Trophoblast cell (in vitro differentiated cells and primary cell): ENCODE results near the gene FKTN.
"Not testable (repeated sequence)": the region's sequence is repeated elsewhere in the genome, so short reads cannot be mapped to it uniquely, and the experiment has no call there.

Experiments used
- DNase-seq, 2 donors: peaks; one replicate each; pipeline ENCODE4 v3.0.0-alpha.2; 2016
- H2AFZ ChIP-seq: 2 replicates; pipeline ENCODE4 v1.6.1; 2013; ENCODE audit warnings: low read length, moderate library complexity, mild to moderate bottlenecking; ENCODE audit not compliant: insufficient read depth, poor library complexity
- H2AK5ac ChIP-seq: 2 replicates; pipeline ENCODE4 v1.6.1; 2013; ENCODE audit warnings: mild to moderate bottlenecking, low read length
- H2BK120ac ChIP-seq: 2 replicates; pipeline ENCODE4 v1.6.1; 2013; ENCODE audit warnings: low read length, mild to moderate bottlenecking, moderate library complexity; ENCODE audit not compliant: insufficient read depth, poor library complexity
- H2BK12ac ChIP-seq: 2 replicates; pipeline ENCODE4 v1.6.1; 2013; ENCODE audit warnings: mild to moderate bottlenecking, low read length, moderate library complexity
- H2BK5ac ChIP-seq: 2 replicates; pipeline ENCODE4 v1.6.1; 2013; ENCODE audit warnings: low read length, low read depth, moderate library complexity, mild to moderate bottlenecking; ENCODE audit not compliant: poor library complexity
- H3K14ac ChIP-seq: 2 replicates; pipeline ENCODE4 v1.6.1; 2013; ENCODE audit warnings: mild to moderate bottlenecking, low read length
- H3K18ac ChIP-seq: 2 replicates; pipeline ENCODE4 v1.6.1; 2013; ENCODE audit warnings: mild to moderate bottlenecking, low read length
- H3K23ac ChIP-seq: 2 replicates; pipeline ENCODE4 v1.6.1; 2013; ENCODE audit warnings: low read length
- H3K27ac ChIP-seq: 2 replicates; pipeline ENCODE4 v1.5.1; 2013; ENCODE audit warnings: low read depth, mild to moderate bottlenecking, inconsistent platforms, low read length, moderate library complexity
- H3K27me3 ChIP-seq: 2 replicates; pipeline ENCODE4 v1.6.1; 2013; ENCODE audit warnings: inconsistent platforms, mild to moderate bottlenecking, low read length, moderate library complexity; ENCODE audit not compliant: insufficient read depth
- H3K36me3 ChIP-seq, 2 experiments: 1 replicate in 1 of 2; 2 replicates in 1 of 2; pipeline ENCODE4 v1.6.1; 2013; ENCODE audit warnings: low read length in 2 of 2, mild to moderate bottlenecking in 2 of 2, moderate library complexity in 1 of 2; ENCODE audit not compliant: insufficient read depth in 2 of 2, control insufficient read depth in 1 of 2
- H3K4ac ChIP-seq: 2 replicates; pipeline ENCODE4 v1.6.1; 2013; ENCODE audit warnings: low read depth, mild to moderate bottlenecking, low read length, moderate library complexity
- H3K4me1 ChIP-seq, 2 experiments: 1 replicate in 1 of 2; 2 replicates in 1 of 2; pipeline ENCODE4 v1.6.1; 2013; ENCODE audit warnings: low read length in 2 of 2, mild to moderate bottlenecking in 2 of 2, moderate library complexity in 1 of 2; ENCODE audit not compliant: insufficient read depth in 2 of 2, control insufficient read depth in 1 of 2
- H3K4me2 ChIP-seq: 2 replicates; pipeline ENCODE4 v1.6.1; 2013; ENCODE audit warnings: inconsistent platforms, mild to moderate bottlenecking, low read length, moderate library complexity
- H3K4me3 ChIP-seq: 2 replicates; pipeline ENCODE4 v1.5.1; 2013; ENCODE audit warnings: mild to moderate bottlenecking, low read depth, low read length, inconsistent platforms
- H3K79me1 ChIP-seq: one replicate; pipeline ENCODE4 v1.6.1; 2013; ENCODE audit warnings: low read length
- H3K79me2 ChIP-seq: 2 replicates; pipeline ENCODE4 v1.6.1; 2013; ENCODE audit warnings: low read length, mild to moderate bottlenecking; ENCODE audit not compliant: control insufficient read depth, insufficient read depth, poor library complexity
- H3K9ac ChIP-seq: 2 replicates; pipeline ENCODE4 v1.6.1; 2013; ENCODE audit warnings: mild to moderate bottlenecking, low read length
- H3K9me3 ChIP-seq: 2 replicates; pipeline ENCODE4 v1.6.1; 2013; ENCODE audit warnings: low read depth, mild to moderate bottlenecking, control low read depth, inconsistent platforms, low read length; ENCODE audit not compliant: insufficient read depth
- H4K12ac ChIP-seq: 2 replicates; pipeline ENCODE4 v1.6.1; 2013; ENCODE audit warnings: low read depth, mild to moderate bottlenecking, low read length, moderate library complexity
- H4K8ac ChIP-seq: 2 replicates; pipeline ENCODE4 v1.6.1; 2013; ENCODE audit warnings: low read depth, mild to moderate bottlenecking, low read length, moderate library complexity
- H4K91ac ChIP-seq: one replicate; pipeline ENCODE4 v1.6.1; 2013; ENCODE audit warnings: low read depth, mild to moderate bottlenecking, low read length, moderate library complexity
- WGBS: extraction: QIAGEN DNeasy Blood & Tissue Kit; methylation state at CpG from one replicate; pipeline ENCODE4 v1.1.7; 2013; ENCODE audit warnings: missing lambda C conversion rate; ENCODE audit not compliant: insufficient read length, insufficient coverage; ENCODE audit errors: extremely low coverage; 5-methylcytosine and 5-hydroxymethylcytosine counted together

FKTN gene

DNA sequence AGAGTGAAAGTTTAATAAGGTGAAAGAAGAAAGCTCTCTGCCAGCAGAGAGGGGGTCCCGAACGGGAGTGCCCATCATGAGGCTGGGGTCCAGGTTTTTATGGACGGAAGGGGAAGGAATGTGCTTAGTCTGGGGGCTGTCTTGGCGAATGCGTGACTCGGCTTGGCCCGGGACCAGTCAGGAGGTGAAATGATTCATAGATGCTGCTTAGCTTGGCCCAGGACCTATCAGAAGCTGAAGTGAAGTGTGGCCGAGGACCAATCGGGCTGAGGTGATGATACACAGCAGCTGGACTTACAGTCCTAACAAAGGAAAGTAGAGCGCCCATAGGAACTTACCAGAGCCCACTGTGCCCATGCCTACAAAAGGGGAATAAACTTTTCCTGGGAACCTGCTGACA, 3.9 kb upstream of the FKTN start:
- Histone ChIP-seq H3K27ac (no peak overlapping the region), H3K18ac (no peak overlapping the region), H3K79me1 (no peaks in the 10 kb centered on the region), H3K4me2 (no peak overlapping the region), H3K4me3 (no peak overlapping the region), H4K12ac (no peak overlapping the region), H2BK120ac (no peak overlapping the region), H3K36me3 (no peaks in the 10 kb centered on the region), H3K4ac (no peak overlapping the region), H3K79me2 (no peaks in the 10 kb centered on the region), H2AK5ac (no peak overlapping the region), H3K9ac (no peak overlapping the region), H3K23ac (no peak overlapping the region), H3K4me1 (peaks cover 0 to 2% of the 10 kb centered on the region in 2 experiments), H2BK5ac (no peak overlapping the region), H4K91ac (no peak overlapping the region), H3K9me3 (no peaks in the 10 kb centered on the region), H2AFZ (no peak overlapping the region), H4K8ac (no peak overlapping the region), H3K27me3 (no peaks in the 10 kb centered on the region), H3K14ac (no peak overlapping the region), H2BK12ac (no peak overlapping the region)
- no CpG with 5 or more reads among the region's 10 CpGs for WGBS
- DNase-seq: no peak

GRCh38 chr9:105572455-105572854, 14.5 kb downstream of the FKTN start:
- Histone ChIP-seq H3K79me1 (no peaks in the 10 kb centered on the region), H3K4me1 (no peaks in the 10 kb centered on the region), H3K4me3 (no peak overlapping the region), H4K91ac (no peak overlapping the region), H3K9me3 (no peaks in the 10 kb centered on the region), H3K18ac (no peak overlapping the region), H3K9ac (no peak overlapping the region), H4K8ac (no peak overlapping the region), H3K27ac (no peak overlapping the region), H3K36me3 (no peaks in the 10 kb centered on the region), H3K4ac (no peak overlapping the region), H3K79me2 (no peaks in the 10 kb centered on the region), H2BK120ac (no peak overlapping the region), H2BK12ac (no peak overlapping the region), H2AK5ac (no peak overlapping the region), H3K23ac (no peak overlapping the region), H4K12ac (no peak overlapping the region), H3K4me2 (no peak overlapping the region), H2BK5ac (no peak overlapping the region), H2AFZ (no peak overlapping the region), H3K14ac (no peak overlapping the region), H3K27me3 (no peaks in the 10 kb centered on the region)
- no peak for DNase-seq

GRCh38 chr9:105579952-105580351, 22.0 kb downstream of the FKTN start:
- H3K18ac ChIP-seq, H2BK5ac ChIP-seq, H4K8ac ChIP-seq, H4K12ac ChIP-seq, H3K14ac ChIP-seq, H2BK120ac ChIP-seq, H3K4me3 ChIP-seq, H3K36me3 ChIP-seq, H2AFZ ChIP-seq, H3K9me3 ChIP-seq, H4K91ac ChIP-seq, H2BK12ac ChIP-seq, H2AK5ac ChIP-seq, H3K4me2 ChIP-seq, H3K27me3 ChIP-seq, H3K4me1 ChIP-seq, H3K4ac ChIP-seq, DNase-seq, H3K79me1 ChIP-seq, H3K23ac ChIP-seq, H3K79me2 ChIP-seq, H3K9ac ChIP-seq, H3K27ac ChIP-seq: not testable (repeated sequence)
- WGBS: no CpG with 5 or more reads among the region's 6 CpGs

- not testable (repeated sequence) for H2BK120ac ChIP-seq, DNase-seq, H3K18ac ChIP-seq, H3K4me1 ChIP-seq, H3K4ac ChIP-seq, H3K9me3 ChIP-seq, H2AK5ac ChIP-seq, H3K79me2 ChIP-seq, H3K9ac ChIP-seq, H3K14ac ChIP-seq, H3K27me3 ChIP-seq, H3K23ac ChIP-seq, H2BK12ac ChIP-seq, H3K4me3 ChIP-seq, H4K91ac ChIP-seq, H2BK5ac ChIP-seq, H3K4me2 ChIP-seq, H3K27ac ChIP-seq, H3K79me1 ChIP-seq, H4K12ac ChIP-seq, H3K36me3 ChIP-seq, H4K8ac ChIP-seq, H2AFZ ChIP-seq
- no CpG with 5 or more reads among the region's 16 CpGs for WGBS
These were observed 23.6 kb downstream of the FKTN start for GRCh38 chr9:105581550-105581949.
